GM18526 (cell line): Measurements from ENCODE around the gene ARL2BP.

Experiments used
- POLR2A ChIP-seq: IDR thresholded peaks from 3 replicates; pipeline ENCODE4 v1.6.1; 2011; ENCODE audit not compliant: insufficient read length; ENCODE audit errors: extremely low read depth

Gene ARL2BP

GRCh38 chr16:57233944-57234706 lies 10.9 kb upstream of the ARL2BP start:
- TF ChIP-seq POLR2A: no peak

- TF ChIP-seq POLR2A: no peak
Measured at GRCh38 chr16:57234707-57235092, 10.4 kb upstream of the ARL2BP start.

- no peak for TF ChIP-seq POLR2A
Measured at GRCh38 chr16:57235128-57236021, 9.7 kb upstream of the ARL2BP start.

- TF ChIP-seq POLR2A: no peak
Measured at GRCh38 chr16:57236022-57236350, 9.1 kb upstream of the ARL2BP start.

- TF ChIP-seq POLR2A: no peak
Measured at GRCh38 chr16:57238682-57239081, 6.4 kb upstream of the ARL2BP start.

GRCh38 chr16:57239107-57239506 lies 6.0 kb upstream of the ARL2BP start:
- no peak for TF ChIP-seq POLR2A

GRCh38 chr16:57240851-57241250 lies 4.2 kb upstream of the ARL2BP start:
- TF ChIP-seq POLR2A: no peak

GRCh38 chr16:57242650-57243049 lies 2.4 kb upstream of the ARL2BP start:
- TF ChIP-seq POLR2A: no peak

GRCh38 chr16:57244463-57244766 lies 644 bp upstream of the ARL2BP start:
- no peak for TF ChIP-seq POLR2A

GRCh38 chr16:57245472-57246113 lies 534 bp downstream of the ARL2BP start:
- no peak for TF ChIP-seq POLR2A

GRCh38 chr16:57251352-57251751 lies 6.3 kb downstream of the ARL2BP start:
- no peak for TF ChIP-seq POLR2A

- TF ChIP-seq POLR2A: no peak
Measured at GRCh38 chr16:57252148-57252721, 7.2 kb downstream of the ARL2BP start.

GRCh38 chr16:57253466-57253865 lies 8.4 kb downstream of the ARL2BP start:
- TF ChIP-seq POLR2A: no peak

- TF ChIP-seq POLR2A: no peak
Measured at GRCh38 chr16:57255686-57256415, 10.8 kb downstream of the ARL2BP start.
